Measurements from ENCODE around the gene ROR2. TPM values are rescaled to one million over a fixed set of nuclear protein-coding genes. Genes with fewer than 3 reads are reported as not detected.
A peak's percentile ranks its signal among the peaks of the same experiment; 100 is the strongest.

Gene ROR2
- total RNA-seq, 3 donors from 2014 or later (not counting 1 experiment from before 2014, with no cell fraction given): 1.7 TPM; not detected in 2

DNA sequence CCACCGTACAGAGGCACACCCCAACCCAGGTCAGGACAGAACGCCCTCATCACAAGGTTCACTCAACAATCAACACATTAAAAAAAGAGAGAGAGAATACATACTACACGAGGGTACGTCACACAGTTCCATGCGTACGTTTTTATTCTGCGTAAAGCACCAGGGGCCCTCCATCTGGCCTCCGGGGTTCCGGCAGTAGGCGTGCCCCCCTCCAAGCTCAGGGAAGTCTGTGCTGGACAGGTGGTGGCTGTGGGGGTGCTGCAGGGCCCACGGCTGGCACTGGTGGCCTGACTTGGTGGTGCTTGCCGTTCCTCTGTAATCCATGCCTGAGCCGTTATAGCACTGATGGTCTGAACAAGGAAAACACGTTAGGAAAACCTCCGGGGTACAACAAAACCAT, 219.2 kb downstream of the ROR2 start:
- no peaks in the 10 kb centered on the region for H3K36me3 ChIP-seq (ENCODE audit: control insufficient read depth, insufficient read depth, low read length)
- intact Hi-C loops (cut with micrococcal nuclease): no loop called here
- H3K9me3 ChIP-seq (ENCODE audit: control insufficient read depth, insufficient read depth, low read length): no peaks in the 10 kb centered on the region
- 94% methylated on average over 15 of the region's 15 CpGs for WGBS (ENCODE audit: insufficient coverage)
- Mint-ChIP-seq H3K36me3 (no peaks in the 10 kb centered on the region), H3K4me1 (peaks cover 4 to 13% of the 10 kb centered on the region in 2 donors), H3K27me3 (ENCODE audit: low read depth in 2 of 2) (peaks cover 0 to 3% of the 10 kb centered on the region in 2 donors), H3K4me3 (no peak overlapping the region), H3K27ac (no peak overlapping the region), H3K9me3 (no peaks in the 10 kb centered on the region)
- no peak overlapping the region for H3K4me3 ChIP-seq (ENCODE audit: low read length)
- no peaks in the 10 kb centered on the region for H3K4me1 ChIP-seq (ENCODE audit: control insufficient read depth, insufficient read depth, low read length)
- H3K27ac ChIP-seq (ENCODE audit: low read length): no peak overlapping the region
- TF ChIP-seq, protein P1, sequence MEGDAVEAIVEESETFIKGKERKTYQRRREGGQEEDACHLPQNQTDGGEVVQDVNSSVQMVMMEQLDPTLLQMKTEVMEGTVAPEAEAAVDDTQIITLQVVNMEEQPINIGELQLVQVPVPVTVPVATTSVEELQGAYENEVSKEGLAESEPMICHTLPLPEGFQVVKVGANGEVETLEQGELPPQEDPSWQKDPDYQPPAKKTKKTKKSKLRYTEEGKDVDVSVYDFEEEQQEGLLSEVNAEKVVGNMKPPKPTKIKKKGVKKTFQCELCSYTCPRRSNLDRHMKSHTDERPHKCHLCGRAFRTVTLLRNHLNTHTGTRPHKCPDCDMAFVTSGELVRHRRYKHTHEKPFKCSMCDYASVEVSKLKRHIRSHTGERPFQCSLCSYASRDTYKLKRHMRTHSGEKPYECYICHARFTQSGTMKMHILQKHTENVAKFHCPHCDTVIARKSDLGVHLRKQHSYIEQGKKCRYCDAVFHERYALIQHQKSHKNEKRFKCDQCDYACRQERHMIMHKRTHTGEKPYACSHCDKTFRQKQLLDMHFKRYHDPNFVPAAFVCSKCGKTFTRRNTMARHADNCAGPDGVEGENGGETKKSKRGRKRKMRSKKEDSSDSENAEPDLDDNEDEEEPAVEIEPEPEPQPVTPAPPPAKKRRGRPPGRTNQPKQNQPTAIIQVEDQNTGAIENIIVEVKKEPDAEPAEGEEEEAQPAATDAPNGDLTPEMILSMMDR (IDR thresholded peaks at IDR 0.05): no peak
- H3K27me3 ChIP-seq (ENCODE audit: control insufficient read depth, insufficient read depth, low read length): no peaks in the 10 kb centered on the region
- DNase-seq: no peak
- ATAC-seq: no peak

DNA sequence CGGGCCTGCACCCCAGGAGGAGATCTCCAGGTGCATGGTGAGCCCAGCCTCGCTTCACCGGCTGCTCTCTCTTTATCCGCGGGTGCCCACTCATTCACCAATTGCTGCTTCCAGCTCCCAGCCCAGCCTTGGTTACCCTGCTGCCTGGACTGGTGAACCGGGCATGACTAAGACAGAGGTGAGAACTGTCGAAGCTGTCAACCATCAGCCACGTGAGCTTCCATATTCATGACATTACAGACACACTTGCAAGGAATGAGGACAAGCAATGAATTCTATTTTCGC, 220.5 kb downstream of the ROR2 start:
- Mint-ChIP-seq H3K27ac (no peak overlapping the region), H3K9me3 (no peaks in the 10 kb centered on the region), H3K4me3 (no peak overlapping the region), H3K36me3 (no peaks in the 10 kb centered on the region), H3K4me1 (peaks cover 2 to 7% of the 10 kb centered on the region in 2 donors), H3K27me3 (ENCODE audit: low read depth in 2 of 2) (no peaks in the 10 kb centered on the region)
- Histone ChIP-seq H3K27me3 (ENCODE audit: control insufficient read depth, insufficient read depth, low read length) (no peaks in the 10 kb centered on the region), H3K36me3 (ENCODE audit: control insufficient read depth, insufficient read depth, low read length) (no peaks in the 10 kb centered on the region), H3K9me3 (ENCODE audit: control insufficient read depth, insufficient read depth, low read length) (no peaks in the 10 kb centered on the region), H3K27ac (ENCODE audit: low read length) (no peak overlapping the region), H3K4me3 (ENCODE audit: low read length) (no peak overlapping the region), H3K4me1 (ENCODE audit: control insufficient read depth, insufficient read depth, low read length) (no peaks in the 10 kb centered on the region)
- DNase-seq: no peak
- no peak for ATAC-seq
- TF ChIP-seq, protein P1 (IDR thresholded peaks at IDR 0.05): no peak
- intact Hi-C loops (cut with micrococcal nuclease): loop anchor here (5.0 kb wide), 1 partner anchor 692 kb away; no protein-coding TSS in a partner anchor
- 70% methylated on average over 8 of the region's 9 CpGs for WGBS (ENCODE audit: insufficient coverage)

DNA sequence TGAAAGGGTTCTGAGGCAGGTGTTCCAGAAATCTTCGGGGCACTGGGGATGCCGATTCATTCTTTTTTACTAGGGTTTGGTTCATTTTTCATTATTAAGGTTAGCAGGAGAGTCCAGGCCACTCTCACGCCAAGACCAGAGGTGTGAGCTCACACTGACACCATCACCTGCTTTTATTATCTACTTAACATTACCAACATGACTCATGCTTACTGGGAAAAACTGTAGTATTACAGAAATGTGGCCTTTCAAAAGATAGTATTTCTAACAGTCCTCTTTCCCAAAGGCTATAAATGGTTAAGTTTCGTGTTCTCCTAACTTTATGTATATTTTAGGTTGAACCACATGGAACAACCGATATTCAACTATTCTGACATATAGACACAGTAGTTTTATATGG, 222.1 kb downstream of the ROR2 start:
- no peaks in the 10 kb centered on the region for H3K36me3 Mint-ChIP-seq
- Histone ChIP-seq H3K9me3 (ENCODE audit: control insufficient read depth, insufficient read depth, low read length) (no peaks in the 10 kb centered on the region), H3K4me1 (ENCODE audit: control insufficient read depth, insufficient read depth, low read length) (no peaks in the 10 kb centered on the region), H3K27me3 (ENCODE audit: control insufficient read depth, insufficient read depth, low read length) (no peaks in the 10 kb centered on the region), H3K4me3 (ENCODE audit: low read length) (no peak overlapping the region), H3K36me3 (ENCODE audit: control insufficient read depth, insufficient read depth, low read length) (no peaks in the 10 kb centered on the region), H3K27ac (ENCODE audit: low read length) (no peak overlapping the region)
- intact Hi-C loops (cut with micrococcal nuclease): loop anchor here (1.0 to 5.0 kb wide), 2 partner anchors 691 to 813 kb away; no protein-coding TSS in a partner anchor
- no peaks in the 10 kb centered on the region for H3K4me1 Mint-ChIP-seq
- no peaks in the 10 kb centered on the region for H3K9me3 Mint-ChIP-seq
- DNase-seq (no peak), ATAC-seq (no peak)
- TF ChIP-seq, protein P1 (IDR thresholded peaks at IDR 0.05): no peak
- H3K4me3 Mint-ChIP-seq: no peak overlapping the region
- H3K27ac Mint-ChIP-seq: no peak overlapping the region
- H3K27me3 Mint-ChIP-seq (ENCODE audit: low read depth in 2 of 2): no peaks in the 10 kb centered on the region
- WGBS (ENCODE audit: insufficient coverage): 67% methylated on average over 1 of the region's 5 CpGs

DNA sequence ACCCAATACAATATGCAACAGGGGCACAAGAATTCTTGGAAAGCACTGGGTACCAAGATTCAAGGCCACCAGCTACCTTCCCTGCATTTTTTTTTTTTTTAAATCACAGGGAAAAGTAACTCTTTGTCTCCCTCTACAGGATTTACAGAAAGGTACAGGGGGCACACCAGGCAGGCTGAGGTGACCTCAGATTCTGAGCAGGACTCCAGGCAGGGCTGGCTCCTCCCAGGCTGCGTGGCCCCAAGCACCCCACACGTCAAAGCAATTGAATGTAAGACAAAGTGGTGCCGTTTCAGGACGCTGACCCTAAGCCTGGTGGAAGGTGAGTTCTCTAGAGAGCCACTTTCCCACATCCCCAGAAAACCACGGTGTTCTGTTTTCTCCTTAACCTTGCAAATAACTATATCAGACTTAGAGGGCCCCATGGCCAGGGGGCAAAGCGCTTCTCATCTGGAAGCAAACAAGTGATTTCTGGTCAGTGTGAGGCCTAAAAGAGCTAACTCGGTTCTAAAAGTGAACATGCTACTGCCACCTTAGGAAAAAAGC, 222.6 kb downstream of the ROR2 start:
- no peaks in the 10 kb centered on the region for H3K27me3 Mint-ChIP-seq (ENCODE audit: low read depth in 2 of 2)
- intact Hi-C loops (cut with micrococcal nuclease): loop anchor here (1.0 to 5.0 kb wide), 2 partner anchors 690 to 812 kb away; no protein-coding TSS in a partner anchor
- H3K27ac ChIP-seq (ENCODE audit: low read length): no peak overlapping the region
- no peak overlapping the region for H3K4me3 ChIP-seq (ENCODE audit: low read length)
- WGBS (ENCODE audit: insufficient coverage): 30% methylated on average over 7 of the region's 7 CpGs
- no peaks in the 10 kb centered on the region for H3K36me3 ChIP-seq (ENCODE audit: control insufficient read depth, insufficient read depth, low read length)
- H3K9me3 ChIP-seq (ENCODE audit: control insufficient read depth, insufficient read depth, low read length): no peaks in the 10 kb centered on the region
- DNase-seq: peak in 1 of 2 donors; percentile 58
- H3K4me1 ChIP-seq (ENCODE audit: control insufficient read depth, insufficient read depth, low read length): no peaks in the 10 kb centered on the region
- TF ChIP-seq, protein P1 (IDR thresholded peaks at IDR 0.05): peak; percentile 65
- no peaks in the 10 kb centered on the region for H3K27me3 ChIP-seq (ENCODE audit: control insufficient read depth, insufficient read depth, low read length)
- ATAC-seq: peak in 2 of 3 donors; percentile 73 to 85
- H3K4me3 Mint-ChIP-seq: no peak overlapping the region
- no peaks in the 10 kb centered on the region for H3K36me3 Mint-ChIP-seq
- no peaks in the 10 kb centered on the region for H3K4me1 Mint-ChIP-seq
- no peak overlapping the region for H3K27ac Mint-ChIP-seq
- no peaks in the 10 kb centered on the region for H3K9me3 Mint-ChIP-seq

Measured in natural killer cell (primary cell).